H9 (cell line): ENCODE results near the gene GABRB2. TPM values are rescaled to one million over a fixed set of nuclear protein-coding genes. Genes with fewer than 3 reads are reported as not detected.

Source experiments
- DNase-seq: peaks from one replicate; pipeline ENCODE4 v3.0.0-alpha.2; 2017
- H2AFZ ChIP-seq: one replicate; pipeline ENCODE4 v1.6.1; 2013; ENCODE audit warnings: mild to moderate bottlenecking, low read length, control low read depth, moderate library complexity
- H2AK5ac ChIP-seq: 2 replicates; pipeline ENCODE4 v1.6.1; 2013; ENCODE audit warnings: low read length, control low read depth, mixed read lengths; ENCODE audit not compliant: insufficient read length
- H2BK120ac ChIP-seq: one replicate; pipeline ENCODE4 v1.6.1; 2013; ENCODE audit warnings: low read depth, mild to moderate bottlenecking, low read length, control low read depth, inconsistent platforms; ENCODE audit not compliant: poor library complexity, severe bottlenecking
- H2BK12ac ChIP-seq: 2 replicates; pipeline ENCODE4 v1.6.1; 2013; ENCODE audit warnings: low read length, control low read depth, mixed read lengths, low read depth; ENCODE audit not compliant: insufficient read length
- H2BK15ac ChIP-seq: 2 replicates; pipeline ENCODE4 v1.6.1; 2013; ENCODE audit warnings: low read depth, low read length, control low read depth
- H2BK20ac ChIP-seq: one replicate; pipeline ENCODE4 v1.6.1; 2013; ENCODE audit warnings: low read depth, mild to moderate bottlenecking, low read length, control low read depth, inconsistent platforms; ENCODE audit not compliant: poor library complexity, severe bottlenecking
- H2BK5ac ChIP-seq: 2 replicates; pipeline ENCODE4 v1.6.1; 2013; ENCODE audit warnings: low read length, control low read depth, mixed read lengths; ENCODE audit not compliant: insufficient read length
- H3K14ac ChIP-seq: 2 replicates; pipeline ENCODE4 v1.6.1; 2013; ENCODE audit warnings: low read length, control low read depth; ENCODE audit not compliant: insufficient read depth
- H3K18ac ChIP-seq: 2 replicates; pipeline ENCODE4 v1.6.1; 2013; ENCODE audit warnings: low read depth, mild to moderate bottlenecking, mixed read lengths, low read length, control low read depth; ENCODE audit not compliant: insufficient read length
- H3K23ac ChIP-seq: 2 replicates; pipeline ENCODE4 v1.6.1; 2013; ENCODE audit warnings: low read length, control low read depth, mixed read lengths, low read depth; ENCODE audit not compliant: insufficient read length
- H3K23me2 ChIP-seq: 2 replicates; pipeline ENCODE4 v1.6.1; 2013; ENCODE audit warnings: low read depth, mild to moderate bottlenecking, mixed read lengths, low read length, control low read depth; ENCODE audit not compliant: insufficient read length, poor library complexity, severe bottlenecking
- H3K27ac ChIP-seq: 2 replicates; pipeline ENCODE4 v1.5.1; 2013; ENCODE audit warnings: low read length, control low read depth, mixed read lengths, low read depth; ENCODE audit not compliant: insufficient read length
- H3K27me3 ChIP-seq: 2 replicates; pipeline ENCODE4 v1.6.1; 2013; ENCODE audit warnings: low read length, control low read depth, inconsistent platforms; ENCODE audit not compliant: insufficient read depth
- H3K4ac ChIP-seq: 2 replicates; pipeline ENCODE4 v1.6.1; 2013; ENCODE audit warnings: low read depth, mild to moderate bottlenecking, control low read depth, inconsistent platforms, low read length, moderate library complexity
- H3K4me1 ChIP-seq: 2 replicates; pipeline ENCODE4 v1.6.1; 2013; ENCODE audit warnings: low read length, control low read depth, inconsistent platforms; ENCODE audit not compliant: insufficient read depth
- H3K4me2 ChIP-seq: 2 replicates; pipeline ENCODE4 v1.6.1; 2013; ENCODE audit warnings: low read length, control low read depth, mixed read lengths; ENCODE audit not compliant: insufficient read length, insufficient read depth
- H3K56ac ChIP-seq: 2 replicates; pipeline ENCODE4 v1.6.1; 2013; ENCODE audit warnings: low read depth, mild to moderate bottlenecking, mixed read lengths, low read length, control low read depth; ENCODE audit not compliant: insufficient read length
- H3K79me1 ChIP-seq: 2 replicates; pipeline ENCODE4 v1.6.1; 2013; ENCODE audit warnings: low read depth, mild to moderate bottlenecking, moderate library complexity, low read length, control low read depth, inconsistent platforms; ENCODE audit not compliant: insufficient read depth, poor library complexity, severe bottlenecking
- H3K79me2 ChIP-seq: 2 replicates; pipeline ENCODE4 v1.6.1; 2013; ENCODE audit warnings: low read length, control low read depth, inconsistent platforms; ENCODE audit not compliant: insufficient read depth
- H3K9ac ChIP-seq: 2 replicates; pipeline ENCODE4 v1.6.1; 2013; ENCODE audit warnings: low read length, control low read depth, mixed read lengths; ENCODE audit not compliant: insufficient read length; ENCODE audit errors: extremely low read depth
- H3K9me3 ChIP-seq: one replicate; pipeline ENCODE4 v1.6.1; 2013; ENCODE audit warnings: low read depth, low read length, inconsistent platforms; ENCODE audit not compliant: control insufficient read depth
- H3T11ph ChIP-seq: one replicate; pipeline ENCODE4 v1.6.1; 2013; ENCODE audit warnings: mild to moderate bottlenecking, low read length, control low read depth, inconsistent platforms
- H4K20me1 ChIP-seq: one replicate; pipeline ENCODE4 v1.6.1; 2013; ENCODE audit not compliant: control insufficient read depth, insufficient read length, insufficient read depth
- H4K5ac ChIP-seq: 2 replicates; pipeline ENCODE4 v1.6.1; 2013; ENCODE audit warnings: low read depth, mild to moderate bottlenecking, mixed read lengths, low read length, control low read depth; ENCODE audit not compliant: insufficient read length
- H4K8ac ChIP-seq: replicated peaks from 2 replicates; pipeline ENCODE4 v1.6.1; 2013; ENCODE audit warnings: low read length, control low read depth, mixed read lengths, low read depth; ENCODE audit not compliant: insufficient read length
- H4K91ac ChIP-seq: 2 replicates; pipeline ENCODE4 v1.6.1; 2013; ENCODE audit warnings: low read depth, mild to moderate bottlenecking, moderate library complexity, mixed read lengths, low read length, control low read depth; ENCODE audit not compliant: insufficient read length
- H3K27ac Mint-ChIP-seq, 3 experiments: 2 replicates in 2 of 3; 3 replicates in 1 of 3; pipeline ENCODE4 v1.8.0; 2020 to 2021; ENCODE audit warnings: mixed read lengths in 3 of 3, mild to moderate bottlenecking in 1 of 3, moderate library complexity in 1 of 3
- H3K27me3 Mint-ChIP-seq: 2 replicates; pipeline ENCODE4 v1.8.0; 2021; ENCODE audit warnings: low read depth, mild to moderate bottlenecking, moderate library complexity, mixed read lengths
- H3K36me3 Mint-ChIP-seq, 3 experiments: 2 replicates in 2 of 3; 3 replicates in 1 of 3; pipeline ENCODE4 v1.8.0; 2020 to 2021; ENCODE audit warnings: low read depth in 3 of 3, mixed read lengths in 3 of 3; ENCODE audit not compliant: insufficient read depth in 1 of 3
- H3K4me1 Mint-ChIP-seq, 2 experiments: 2 replicates each; pipeline ENCODE4 v1.8.0; 2020; ENCODE audit warnings: mixed read lengths in 2 of 2
- H3K4me3 Mint-ChIP-seq, 2 experiments: 2 replicates in 1 of 2; 3 replicates in 1 of 2; pipeline ENCODE4 v1.8.0; 2020 to 2021; ENCODE audit warnings: mild to moderate bottlenecking in 2 of 2, mixed read lengths in 2 of 2, moderate library complexity in 1 of 2
- H3K9me3 Mint-ChIP-seq, 2 experiments: 2 replicates in 1 of 2; 3 replicates in 1 of 2; pipeline ENCODE4 v1.8.0; 2020; ENCODE audit warnings: mild to moderate bottlenecking in 2 of 2, mixed read lengths in 2 of 2, moderate library complexity in 1 of 2
- CTCF ChIP-seq: fragments of 200-600 bp; sonication (generic); conservative IDR thresholded peaks from 3 replicates; pipeline ENCODE4 v1.8.0; 2021; ENCODE audit warnings: antibody characterized with exemption, mild to moderate bottlenecking
- WGBS: extraction: QIAGEN DNeasy Blood & Tissue Kit; methylation state at CpG from one replicate; pipeline ENCODE4 v1.1.7; 2013; ENCODE audit warnings: missing lambda C conversion rate, low lambda C conversion rate, mixed read lengths; ENCODE audit not compliant: insufficient read length; ENCODE audit errors: extremely low coverage; 5-methylcytosine and 5-hydroxymethylcytosine counted together
- total RNA-seq: library from RNA; stranded (reverse); gene quantifications from 2 replicates; pipeline ENCODE4 v1.2.1, GENCODE V29; 2021

The GABRB2 gene
- total RNA-seq, 1 experiment from 2014 or later, result 0.20 TPM

- H3K4me1 Mint-ChIP-seq, result peaks cover 15 to 16% of the 10 kb centered on the region in 2 experiments
Observed at GRCh38 chr5:161460741-161461140, 85.8 kb downstream of the GABRB2 start.

More at GRCh38 chr5:161460741-161461140, 85.8 kb downstream of the GABRB2 start:
- no peak overlapping the region for H3K14ac ChIP-seq
- H4K5ac ChIP-seq, result no peak overlapping the region
- H3K36me3 Mint-ChIP-seq, result no peaks in the 10 kb centered on the region
- H2BK20ac ChIP-seq, result no peak overlapping the region
- H3K27ac ChIP-seq, result no peak overlapping the region
- H2AFZ ChIP-seq, result no peak overlapping the region
- no peak for DNase-seq
- no peak overlapping the region for H3K4ac ChIP-seq
- no peaks in the 10 kb centered on the region for H3K9me3 ChIP-seq
- no peak overlapping the region for H3K23ac ChIP-seq
- H4K8ac ChIP-seq, result no peak overlapping the region
- H3K79me1 ChIP-seq, result no peaks in the 10 kb centered on the region
- no peak overlapping the region for H2BK120ac ChIP-seq
- H3K56ac ChIP-seq, result no peak overlapping the region
- H2BK15ac ChIP-seq, result no peak overlapping the region
- no CpG with 5 or more reads among the region's 1 CpG for WGBS
- no peak overlapping the region for H3K18ac ChIP-seq
- no peaks in the 10 kb centered on the region for H3K79me2 ChIP-seq
- H2BK12ac ChIP-seq, result no peak overlapping the region
- H3K4me3 Mint-ChIP-seq, result no peak overlapping the region
- no peak overlapping the region for H3T11ph ChIP-seq
- TF ChIP-seq CTCF, result no peak
- no peak overlapping the region for H4K91ac ChIP-seq
- H2BK5ac ChIP-seq, result no peak overlapping the region
- no peaks in the 10 kb centered on the region for H3K4me1 ChIP-seq
- no peak overlapping the region for H2AK5ac ChIP-seq
- H3K27me3 Mint-ChIP-seq, result no peaks in the 10 kb centered on the region
- H3K9ac ChIP-seq, result no peak overlapping the region
- no peak overlapping the region for H3K4me2 ChIP-seq
- H3K27me3 ChIP-seq, result no peaks in the 10 kb centered on the region
- H3K23me2 ChIP-seq, result no peaks in the 10 kb centered on the region
- no peaks in the 10 kb centered on the region for H4K20me1 ChIP-seq
- H3K27ac Mint-ChIP-seq, result peak overlapping the region in 1 of 3 experiments; percentile 56; a peak in 2 of 7 replicates
- H3K9me3 Mint-ChIP-seq, result no peaks in the 10 kb centered on the region
